ENCODE results near the gene ZNF540.

GRCh38 chr19:37564624-37565369 lies 29.9 kb upstream of the ZNF540 start:
- TF ChIP-seq POLR2A (IDR thresholded peaks at IDR 0.05; ENCODE audit: control extremely low read depth in 1 of 2, low read depth in 2 of 2, low read length in 2 of 2) (no peak), ATF2 (IDR thresholded peaks at IDR 0.05; ENCODE audit: low read length) (no peak), SP2 (IDR thresholded peaks at IDR 0.05; ENCODE audit: low read length) (no peak), CHD1 (IDR thresholded peaks at IDR 0.05; ENCODE audit: low read depth, low read length) (no peak)

Data from H1 (cell line).